Endothelial cell (in vitro differentiated cells): ENCODE results near the gene TMEM132C. TPM values are rescaled to one million over a fixed set of nuclear protein-coding genes. Genes with fewer than 3 reads are reported as not detected.

ENCODE experiments used
- DNase-seq: peaks from one replicate; pipeline ENCODE4 v3.0.0; 2021; ENCODE audit warnings: low spot score
- H3K27ac Mint-ChIP-seq: one replicate; pipeline ENCODE4 v1.8.0; 2021; ENCODE audit warnings: mixed read lengths, inconsistent platforms; ENCODE audit not compliant: unreplicated experiment
- H3K27me3 Mint-ChIP-seq: one replicate; pipeline ENCODE4 v1.8.0; 2021; ENCODE audit warnings: mild to moderate bottlenecking, moderate library complexity, mixed read lengths, inconsistent platforms; ENCODE audit not compliant: unreplicated experiment
- H3K36me3 Mint-ChIP-seq: one replicate; pipeline ENCODE4 v1.8.0; 2021; ENCODE audit warnings: mild to moderate bottlenecking, low read depth, mixed read lengths, inconsistent platforms; ENCODE audit not compliant: unreplicated experiment
- H3K4me1 Mint-ChIP-seq: one replicate; pipeline ENCODE4 v1.8.0; 2021; ENCODE audit warnings: mild to moderate bottlenecking, mixed read lengths, inconsistent platforms; ENCODE audit not compliant: unreplicated experiment
- H3K4me3 Mint-ChIP-seq: one replicate; pipeline ENCODE4 v1.8.0; 2021; ENCODE audit warnings: mild to moderate bottlenecking, mixed read lengths, inconsistent platforms; ENCODE audit not compliant: unreplicated experiment
- H3K9me3 Mint-ChIP-seq: one replicate; pipeline ENCODE4 v1.8.0; 2021; ENCODE audit warnings: mixed read lengths, inconsistent platforms; ENCODE audit not compliant: unreplicated experiment
- CTCF ChIP-seq: fragments of 200-600 bp; sonication (generic); IDR thresholded peaks from one replicate; pipeline ENCODE4 v1.5.0; 2021; ENCODE audit warnings: antibody characterized with exemption; ENCODE audit not compliant: unreplicated experiment
- total RNA-seq: library from RNA; stranded (reverse); fragmentation: NEBNext Ultra II Directional; extraction: Animal tissue kit (Norgen Biotek cat#: 25700); gene quantifications from one replicate; pipeline ENCODE4 v1.2.1, GENCODE V29; 2021; ENCODE audit not compliant: unreplicated experiment

Gene TMEM132C
- total RNA-seq, 1 donor from 2014 or later = not detected

DNA sequence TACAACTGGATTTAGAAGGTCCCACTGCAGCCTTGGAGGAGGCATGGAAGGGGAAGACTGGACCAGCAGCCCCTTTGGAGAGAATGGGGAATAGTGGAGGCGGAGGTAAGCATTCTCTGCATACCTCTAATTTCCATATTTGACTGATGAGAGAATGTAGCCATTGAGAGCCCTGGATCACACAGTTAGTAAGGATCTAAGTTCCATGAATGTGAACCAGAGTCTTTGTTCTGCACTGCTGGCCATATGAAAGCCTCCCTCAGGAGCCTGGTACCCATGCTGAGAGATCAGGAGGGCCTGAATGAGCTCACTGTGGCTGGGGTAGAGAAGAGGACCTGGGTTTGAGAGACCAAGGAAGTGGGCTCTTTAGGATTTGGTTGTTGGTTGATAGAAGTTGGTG, 192.1 kb downstream of the TMEM132C start:
- Mint-ChIP-seq H3K27me3 (no peaks in the 10 kb centered on the region), H3K4me3 (no peak overlapping the region), H3K36me3 (peaks cover 4% of the 10 kb centered on the region), H3K27ac (no peak overlapping the region), H3K4me1 (no peaks in the 10 kb centered on the region), H3K9me3 (peaks cover 45% of the 10 kb centered on the region)
- TF ChIP-seq CTCF = no peak
- DNase-seq = no peak

GRCh38 chr12:128463881-128464280, 196.9 kb downstream of the TMEM132C start:
- no peak for TF ChIP-seq CTCF
- H3K36me3 Mint-ChIP-seq = peaks cover 8% of the 10 kb centered on the region
- peaks cover 52% of the 10 kb centered on the region for H3K9me3 Mint-ChIP-seq
- DNase-seq = no peak
- no peak overlapping the region for H3K27ac Mint-ChIP-seq
- no peak overlapping the region for H3K4me3 Mint-ChIP-seq
- peaks cover 2% of the 10 kb centered on the region for H3K27me3 Mint-ChIP-seq
- no peaks in the 10 kb centered on the region for H3K4me1 Mint-ChIP-seq

DNA sequence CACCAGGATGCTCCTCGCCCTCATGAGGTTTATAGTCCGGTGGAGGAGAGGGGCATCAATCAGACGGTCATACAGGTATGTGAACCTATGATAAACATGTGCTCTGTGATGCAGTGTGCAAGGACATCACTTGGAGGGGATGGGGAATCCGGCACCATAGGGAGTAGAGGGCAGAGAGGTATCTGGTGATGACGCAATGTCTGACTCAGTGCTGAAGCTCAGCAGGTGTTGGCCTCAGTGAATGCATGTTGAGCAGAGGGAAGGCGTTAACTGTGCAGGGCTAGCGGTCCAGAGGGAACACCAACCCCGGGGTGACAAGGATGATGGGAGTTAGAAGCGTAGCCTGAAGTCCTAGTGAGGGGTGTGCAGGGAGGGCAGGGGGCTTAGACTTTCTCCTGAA, 200.9 kb downstream of the TMEM132C start:
- H3K36me3 Mint-ChIP-seq = peaks cover 4% of the 10 kb centered on the region
- H3K27me3 Mint-ChIP-seq = peaks cover 2% of the 10 kb centered on the region
- H3K4me1 Mint-ChIP-seq = no peaks in the 10 kb centered on the region
- H3K27ac Mint-ChIP-seq = no peak overlapping the region
- no peak for TF ChIP-seq CTCF
- H3K9me3 Mint-ChIP-seq = peaks cover 40% of the 10 kb centered on the region
- DNase-seq = no peak
- H3K4me3 Mint-ChIP-seq = no peak overlapping the region

GRCh38 chr12:128468926-128469325, 202.0 kb downstream of the TMEM132C start:
- Mint-ChIP-seq H3K4me1 (no peaks in the 10 kb centered on the region), H3K27me3 (peaks cover 8% of the 10 kb centered on the region), H3K36me3 (peaks cover 13% of the 10 kb centered on the region), H3K27ac (no peak overlapping the region), H3K4me3 (no peak overlapping the region), H3K9me3 (peaks cover 49% of the 10 kb centered on the region)
- no peak for DNase-seq
- no peak for TF ChIP-seq CTCF

- H3K36me3 Mint-ChIP-seq = peaks cover 9% of the 10 kb centered on the region
- no peaks in the 10 kb centered on the region for H3K4me1 Mint-ChIP-seq
- TF ChIP-seq CTCF = no peak
- peaks cover 47% of the 10 kb centered on the region for H3K9me3 Mint-ChIP-seq
- DNase-seq = no peak
- no peak overlapping the region for H3K4me3 Mint-ChIP-seq
- H3K27me3 Mint-ChIP-seq = peaks cover 8% of the 10 kb centered on the region
- H3K27ac Mint-ChIP-seq = no peak overlapping the region
These were observed 204.5 kb downstream of the TMEM132C start for GRCh38 chr12:128471491-128471890.
